Hypothalamus (tissue), 51 donors: ENCODE measurements around the gene LTO1.
A peak's percentile ranks its signal among the peaks of the same experiment; 100 is the strongest.

Experiments
- DNase-seq, 51 donors: peaks; one replicate each; lab custom pipeline; 2025; lab: John Stamatoyannopoulos, UW

The LTO1 gene

GRCh38 chr11:69647390-69647748, 27.8 kb downstream of the LTO1 start:
- no peak for DNase-seq

- DNase-seq, result no peak
These were observed 28.4 kb downstream of the LTO1 start for GRCh38 chr11:69646493-69647389.

GRCh38 chr11:69645801-69646492, 29.2 kb downstream of the LTO1 start:
- DNase-seq, result no peak

GRCh38 chr11:69644962-69645675, 30.0 kb downstream of the LTO1 start:
- no peak for DNase-seq

GRCh38 chr11:69644071-69644961, 30.8 kb downstream of the LTO1 start:
- peak in 28 of 51 donors; percentile 10 to 65 (median 44) for DNase-seq

- DNase-seq, result no peak
These were observed 31.5 kb downstream of the LTO1 start for GRCh38 chr11:69643646-69644045.

GRCh38 chr11:69642913-69643632, 32.1 kb downstream of the LTO1 start:
- DNase-seq, result peak in 42 of 51 donors; percentile 10 to 82 (median 44)

- no peak for DNase-seq
These were observed 32.6 kb downstream of the LTO1 start for GRCh38 chr11:69642549-69642912.

- no peak for DNase-seq
These were observed 33.2 kb downstream of the LTO1 start for GRCh38 chr11:69641681-69642548.

GRCh38 chr11:69640995-69641581, 34.1 kb downstream of the LTO1 start, which contains the start of gene CCND1:
Gene CCND1, plus strand, starts transcription at chr11:69641156. Its CDS starts 158 bp downstream, at chr11:69641314.
- DNase-seq, result peak in 17 of 51 donors; percentile 11 to 52 (median 32)

- DNase-seq, result peak in 4 of 51 donors; percentile 13 to 48 (median 26)
These were observed 34.7 kb downstream of the LTO1 start for GRCh38 chr11:69640260-69640994.

GRCh38 chr11:69639831-69640230, 35.3 kb downstream of the LTO1 start:
- DNase-seq, result no peak

- peak in 43 of 51 donors; percentile 6 to 75 (median 48) for DNase-seq
These were observed 36.0 kb downstream of the LTO1 start for GRCh38 chr11:69638941-69639681.

- no peak for DNase-seq
These were observed 36.9 kb downstream of the LTO1 start for GRCh38 chr11:69637941-69638871.

GRCh38 chr11:69637198-69637940, 37.8 kb downstream of the LTO1 start:
- DNase-seq, result no peak
